ENCODE results near the gene PDGFRB. TPM values are rescaled to one million over a fixed set of nuclear protein-coding genes. Genes with fewer than 3 reads are reported as not detected.

Gene PDGFRB
- total RNA-seq, 2 donors from 2014 or later: 62.9 to 68.3 TPM

- ATAC-seq: peak; percentile 3 to 9
- intact Hi-C loops (cut with DNase I): loop anchor here in 1 of 2 donors (10.0 kb wide), 1 partner anchor 297 kb away; no protein-coding TSS in a partner anchor
Observed at GRCh38 chr5:150137997-150138396, 17.6 kb downstream of the PDGFRB start.

GRCh38 chr5:150137168-150137957, 18.3 kb downstream of the PDGFRB start:
- ATAC-seq (peak; percentile 14 to 56), DNase-seq (peak; percentile 27)
- intact Hi-C loops (cut with DNase I): loop anchor here in 1 of 2 donors (10.0 kb wide), 1 partner anchor 297 kb away; no protein-coding TSS in a partner anchor

More at GRCh38 chr5:150137997-150138396, 17.6 kb downstream of the PDGFRB start:
- no peak for DNase-seq

GRCh38 chr5:150136305-150137167, 19.1 kb downstream of the PDGFRB start:
- DNase-seq (no peak), ATAC-seq (no peak)
- intact Hi-C loops (cut with DNase I): loop anchor here in 1 of 2 donors (10.0 kb wide), 1 partner anchor 298 kb away; no protein-coding TSS in a partner anchor

GRCh38 chr5:150135557-150136304, 19.9 kb downstream of the PDGFRB start:
- ATAC-seq (no peak), DNase-seq (no peak)
- intact Hi-C loops (cut with DNase I): loop anchor here in 1 of 2 donors (10.0 kb wide), 1 partner anchor 299 kb away; no protein-coding TSS in a partner anchor

- DNase-seq (no peak), ATAC-seq (no peak)
- intact Hi-C loops (cut with DNase I): loop anchor here (5.0 to 10.0 kb wide), 2 partner anchors 301 to 303 kb away; no protein-coding TSS in a partner anchor
Observed at GRCh38 chr5:150134198-150134588, 21.5 kb downstream of the PDGFRB start.

DNA sequence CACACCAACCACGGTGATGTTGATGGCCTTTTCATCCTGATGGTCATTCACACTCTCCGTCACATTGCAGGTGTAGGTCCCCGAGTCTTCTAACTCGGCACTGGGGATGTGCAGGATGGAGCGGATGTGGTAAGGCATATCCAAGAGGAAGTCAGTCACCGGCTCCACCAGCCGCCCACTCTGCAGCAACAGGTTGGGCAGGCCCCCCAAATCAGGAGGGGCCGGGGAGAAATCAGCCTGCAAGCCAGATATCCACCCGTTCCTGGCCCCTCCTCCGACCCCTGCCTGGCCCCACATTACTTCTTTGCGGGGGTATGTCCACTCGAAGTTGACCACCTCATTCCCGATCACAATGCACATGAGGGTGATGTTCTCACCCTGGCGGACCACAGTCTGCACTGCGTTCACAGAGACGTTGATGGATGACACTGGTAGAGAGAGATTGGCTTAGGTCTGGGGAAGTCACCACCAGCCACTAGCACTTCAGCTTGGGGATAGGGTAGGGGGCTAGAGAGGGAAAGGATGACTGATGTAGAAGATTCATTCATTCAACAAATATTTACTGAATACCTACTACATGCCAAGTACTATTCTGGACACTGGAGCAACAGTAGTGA, 22.0 kb downstream of the PDGFRB start:
- ATAC-seq: no peak
- DNase-seq: no peak
- intact Hi-C loops (cut with DNase I): loop anchor here (5.0 to 10.0 kb wide), 2 partner anchors 301 to 304 kb away; no protein-coding TSS in a partner anchor

DNA sequence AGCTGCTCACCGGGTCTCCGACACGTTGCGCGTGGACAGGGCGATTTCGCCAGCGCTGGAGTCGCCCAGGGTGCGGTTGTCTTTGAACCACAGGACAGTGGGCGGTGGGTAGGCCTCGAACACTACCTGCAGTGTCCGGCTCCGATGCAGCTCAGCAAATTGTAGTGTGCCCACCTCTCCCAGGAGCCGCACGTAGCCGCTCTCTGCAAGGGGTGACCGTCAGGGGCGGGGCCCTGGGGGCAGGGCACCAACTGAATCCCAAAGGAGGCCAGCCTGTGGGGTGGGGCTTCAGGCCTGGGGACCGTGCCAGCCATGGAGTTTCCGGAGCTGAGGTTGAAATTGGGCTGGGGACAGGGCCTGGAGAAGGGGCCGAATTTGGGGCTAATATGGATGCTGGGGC, 22.9 kb downstream of the PDGFRB start:
- DNase-seq: no peak
- intact Hi-C loops (cut with DNase I): loop anchor here (5.0 to 10.0 kb wide), 2 partner anchors 302 to 305 kb away; no protein-coding TSS in a partner anchor
- ATAC-seq: no peak

DNA sequence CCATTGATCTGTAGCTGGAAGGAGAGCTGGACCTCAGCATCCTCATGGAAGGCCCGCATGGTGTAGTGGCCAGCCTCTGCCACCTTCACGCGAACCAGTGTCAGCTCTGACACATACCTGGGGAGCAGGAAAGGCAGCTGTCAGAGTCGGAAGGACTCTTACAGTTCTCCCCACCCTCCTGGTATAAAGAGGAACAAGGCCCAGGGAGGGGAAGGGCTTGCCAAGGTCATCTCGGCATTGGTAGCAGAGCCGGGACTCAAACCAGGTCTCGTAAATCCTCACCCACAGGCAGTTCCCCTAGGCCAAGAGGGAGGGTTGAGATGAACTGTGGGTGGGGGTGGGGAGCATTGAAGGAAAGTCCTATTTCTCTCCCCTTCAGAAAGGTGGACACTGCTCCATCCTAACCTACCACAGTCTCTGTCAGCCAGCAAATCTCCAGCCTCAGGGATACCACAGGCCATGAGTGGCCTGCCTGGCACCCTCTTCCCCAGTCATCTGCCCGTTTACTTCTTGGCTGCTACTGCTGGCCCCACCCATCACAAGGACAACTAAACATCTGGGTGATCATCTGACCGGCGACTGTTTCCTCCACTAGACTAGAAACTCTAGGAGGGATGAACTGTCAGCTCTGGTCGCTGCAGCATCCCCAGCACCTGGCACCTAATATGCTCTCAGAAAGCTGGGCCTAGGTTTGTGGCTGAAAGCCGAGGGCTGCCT, 23.5 kb downstream of the PDGFRB start:
- no peak for ATAC-seq
- intact Hi-C loops (cut with DNase I): loop anchor here (5.0 to 10.0 kb wide), 2 partner anchors 303 to 305 kb away; no protein-coding TSS in a partner anchor
- no peak for DNase-seq

GRCh38 chr5:150131461-150131860, 24.2 kb downstream of the PDGFRB start:
- intact Hi-C loops (cut with DNase I): loop anchor here (5.0 to 10.0 kb wide), 2 partner anchors 303 to 306 kb away; no protein-coding TSS in a partner anchor
- ATAC-seq: no peak
- DNase-seq: no peak

- intact Hi-C loops (cut with DNase I): loop anchor here (1.0 to 10.0 kb wide), 3 partner anchors 88 to 307 kb away; no protein-coding TSS in a partner anchor
- DNase-seq (no peak), ATAC-seq (no peak)
Observed at GRCh38 chr5:150130493-150130922, 25.1 kb downstream of the PDGFRB start.

- DNase-seq (peak; percentile 79), ATAC-seq (peak; percentile 80 to 85)
- intact Hi-C loops (cut with DNase I): loop anchor here (1.0 to 10.0 kb wide), 4 partner anchors 88 to 307 kb away; no protein-coding TSS in a partner anchor
Observed at GRCh38 chr5:150129813-150130492, 25.7 kb downstream of the PDGFRB start.

GRCh38 chr5:150129454-150129812, 26.2 kb downstream of the PDGFRB start:
- DNase-seq (no peak), ATAC-seq (no peak)
- intact Hi-C loops (cut with DNase I): loop anchor here in 1 of 2 donors (2.0 kb wide), 1 partner anchor 89 kb away; no protein-coding TSS in a partner anchor

GRCh38 chr5:150126921-150127265, 28.8 kb downstream of the PDGFRB start:
- intact Hi-C loops (cut with DNase I): no loop called here
- DNase-seq: no peak
- ATAC-seq: no peak

DNA sequence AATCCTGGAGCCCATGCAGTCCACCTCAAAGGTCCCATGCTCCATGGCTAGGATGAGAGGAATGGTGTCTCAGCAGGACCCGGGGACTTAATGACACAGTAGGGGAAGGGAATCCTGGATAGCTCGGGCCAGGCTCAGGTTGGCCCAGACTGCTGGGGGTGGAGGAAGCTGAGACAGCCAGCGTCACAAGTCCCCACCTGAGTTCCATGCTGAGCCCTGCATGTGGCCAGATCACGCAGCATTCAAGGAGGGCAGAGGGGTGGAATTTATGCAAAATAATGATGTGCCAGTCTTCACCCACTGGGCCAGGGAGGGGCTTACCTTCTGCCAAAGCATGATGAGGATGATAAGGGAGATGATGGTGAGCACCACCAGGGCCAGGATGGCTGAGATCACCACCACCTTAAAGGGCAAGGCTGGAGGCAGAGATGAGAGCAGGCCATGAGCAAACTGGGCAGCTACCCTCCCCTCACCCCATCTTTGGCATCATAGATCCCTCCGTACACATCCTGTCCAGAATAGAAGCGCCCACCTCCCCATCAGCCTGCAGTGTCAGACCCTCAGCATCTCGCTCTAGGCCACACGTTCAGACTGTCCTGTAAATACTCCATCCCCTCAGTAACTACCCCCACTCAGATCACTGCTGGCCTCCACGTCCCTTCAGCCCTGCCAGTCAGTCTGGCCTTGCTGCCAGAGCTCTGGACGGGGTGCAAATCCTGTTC, 29.3 kb downstream of the PDGFRB start:
- intact Hi-C loops (cut with DNase I): no loop called here
- DNase-seq: no peak
- ATAC-seq: no peak

GRCh38 chr5:150125334-150125733, 30.3 kb downstream of the PDGFRB start:
- DNase-seq (no peak), ATAC-seq (no peak)
- intact Hi-C loops (cut with DNase I): no loop called here

DNA sequence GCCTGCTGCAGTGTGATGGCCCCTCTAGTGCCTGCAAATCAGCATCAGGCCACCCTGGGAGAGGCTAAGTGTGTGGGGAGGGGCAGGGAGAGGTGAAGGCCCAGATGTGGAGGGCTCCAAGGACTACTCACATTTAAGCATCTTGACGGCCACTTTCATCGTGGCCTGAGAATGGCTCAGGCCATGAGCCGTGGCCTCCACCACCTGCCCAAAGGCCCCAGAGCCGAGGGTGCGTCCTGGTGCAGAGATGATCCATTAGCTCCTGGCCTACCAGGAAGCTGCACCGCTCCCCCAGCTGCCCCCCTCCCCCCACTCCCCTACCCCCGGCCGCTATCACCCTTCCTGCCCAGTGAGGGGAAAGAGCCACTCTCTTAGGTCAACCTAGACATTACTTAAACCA, 31.0 kb downstream of the PDGFRB start:
- ATAC-seq: no peak
- no peak for DNase-seq
- intact Hi-C loops (cut with DNase I): no loop called here

Data from left cardiac atrium (tissue), 4 donors.